Tongue (tissue), 2 donors: ENCODE data around the gene NOS1AP. TPM values are rescaled to one million over a fixed set of nuclear protein-coding genes. Genes with fewer than 3 reads are reported as not detected.

Experiments used
- DNase-seq: peaks from one replicate; pipeline ENCODE4 v3.0.0-alpha.2; 2015
- total RNA-seq: library from RNA; depleted of rRNA; stranded (reverse); fragments of >200 nt; gene quantifications from one replicate; pipeline ENCODE4 v1.2.3, GENCODE V29; 2014

NOS1AP gene
- total RNA-seq, 1 donor from 2014 or later, result 1.6 TPM

GRCh38 chr1:162367772-162368171, 298.3 kb downstream of the NOS1AP start:
- DNase-seq, result no peak

GRCh38 chr1:162368451-162368850, 299.0 kb downstream of the NOS1AP start:
- no peak for DNase-seq

GRCh38 chr1:162369571-162369970, 300.1 kb downstream of the NOS1AP start:
- DNase-seq, result no peak

- DNase-seq, result no peak
Observed at GRCh38 chr1:162370161-162370560, 300.7 kb downstream of the NOS1AP start.

- DNase-seq, result no peak
Observed at GRCh38 chr1:162370721-162371120, 301.2 kb downstream of the NOS1AP start.

- no peak for DNase-seq
Observed at GRCh38 chr1:162371611-162372010, 302.1 kb downstream of the NOS1AP start.

GRCh38 chr1:162372159-162373071, 302.9 kb downstream of the NOS1AP start:
- DNase-seq, result no peak

- no peak for DNase-seq
Observed at GRCh38 chr1:162373072-162373427, 303.6 kb downstream of the NOS1AP start.

GRCh38 chr1:162373541-162374260, 304.2 kb downstream of the NOS1AP start:
- DNase-seq, result no peak

- DNase-seq, result no peak
Observed at GRCh38 chr1:162374406-162374805, 304.9 kb downstream of the NOS1AP start.

- no peak for DNase-seq
Observed at GRCh38 chr1:162375463-162375862, 306.0 kb downstream of the NOS1AP start.

- no peak for DNase-seq
Observed at GRCh38 chr1:162376691-162377090, 307.2 kb downstream of the NOS1AP start, which contains the start of gene SPATA46. Gene SPATA46 (minus strand): TSS chr1:162376854. CDS start chr1:162376790, 64 bp downstream.

GRCh38 chr1:162380061-162380846, 310.8 kb downstream of the NOS1AP start:
- DNase-seq, result no peak

GRCh38 chr1:162381383-162381782, 311.9 kb downstream of the NOS1AP start, which contains the start of gene C1orf226:
Gene C1orf226 (plus strand): TSS chr1:162381728. CDS start chr1:162381902, 174 bp downstream.
- no peak for DNase-seq

GRCh38 chr1:162381941-162382750, 312.7 kb downstream of the NOS1AP start:
- no peak for DNase-seq

- no peak for DNase-seq
Observed at GRCh38 chr1:162383091-162383490, 313.6 kb downstream of the NOS1AP start.

GRCh38 chr1:162383516-162383915, 314.0 kb downstream of the NOS1AP start:
- no peak for DNase-seq

- no peak for DNase-seq
Observed at GRCh38 chr1:162384116-162384515, 314.6 kb downstream of the NOS1AP start.

GRCh38 chr1:162384601-162385279, 315.2 kb downstream of the NOS1AP start:
- DNase-seq, result no peak

- no peak for DNase-seq
Observed at GRCh38 chr1:162385280-162385623, 315.8 kb downstream of the NOS1AP start.

- DNase-seq, result no peak
Observed at GRCh38 chr1:162385702-162386101, 316.2 kb downstream of the NOS1AP start.
